Activated naive CD4-positive, alpha-beta T cell treated with anti-CD3 and anti-CD28 coated beads for 36 hours (primary cell): ENCODE results near the gene CST1. TPM values are rescaled to one million over a fixed set of nuclear protein-coding genes. Genes with fewer than 3 reads are reported as not detected.
"Not testable (repeated sequence)": the region's sequence is repeated elsewhere in the genome, so short reads cannot be mapped to it uniquely, and the experiment has no call there.

Experiments
- CTCF ChIA-PET: fragments of 350-600 bp; sonication (Branson Sonifier 250); formaldehyde crosslinking; loops from one replicate; lab custom pipeline; 2021; ENCODE audit warnings: antibody characterized with exemption; lab: Charles Lee
- DNase-seq: peaks from one replicate; pipeline ENCODE4 v3.0.0-alpha.2; 2020
- H3K27ac Mint-ChIP-seq: one replicate; pipeline ENCODE4 v1.8.0; 2021; ENCODE audit warnings: mild to moderate bottlenecking, mixed read lengths
- H3K27me3 Mint-ChIP-seq: one replicate; pipeline ENCODE4 v1.8.0; 2021; ENCODE audit warnings: low read depth, mixed read lengths
- H3K36me3 Mint-ChIP-seq: one replicate; pipeline ENCODE4 v1.8.0; 2021; ENCODE audit warnings: low read depth, mixed read lengths
- H3K4me1 Mint-ChIP-seq: one replicate; pipeline ENCODE4 v1.8.0; 2021; ENCODE audit warnings: low read depth, mixed read lengths
- H3K4me3 Mint-ChIP-seq: one replicate; pipeline ENCODE4 v1.8.0; 2021; ENCODE audit warnings: mild to moderate bottlenecking, moderate library complexity, mixed read lengths
- H3K9me3 Mint-ChIP-seq: one replicate; pipeline ENCODE4 v1.8.0; 2021; ENCODE audit warnings: mixed read lengths
- intact Hi-C: fragments of 100-400 bp; cut with micrococcal nuclease; formaldehyde crosslinking; loops from one replicate; pipeline ENCODE4 v1.15.1; 2023
- total RNA-seq, 2 experiments: library from RNA; stranded (reverse); gene quantifications; one replicate each; pipeline ENCODE4 v1.2.3, GENCODE V29; 2021

Gene CST1
- total RNA-seq, 2 experiments from 2014 or later: not detected

GRCh38 chr20:23773127-23773526, 22.4 kb upstream of the CST1 start:
- H3K9me3 Mint-ChIP-seq: no peaks in the 10 kb centered on the region
- H3K27me3 Mint-ChIP-seq: peaks cover 16% of the 10 kb centered on the region
- no peaks in the 10 kb centered on the region for H3K36me3 Mint-ChIP-seq
- H3K27ac Mint-ChIP-seq: no peak overlapping the region
- no peak for DNase-seq
- CTCF ChIA-PET: no interaction called here
- H3K4me3 Mint-ChIP-seq: no peak overlapping the region
- intact Hi-C loops: no loop called here
- no peaks in the 10 kb centered on the region for H3K4me1 Mint-ChIP-seq

GRCh38 chr20:23772074-23772473, 21.3 kb upstream of the CST1 start:
- no peaks in the 10 kb centered on the region for H3K4me1 Mint-ChIP-seq

GRCh38 chr20:23770384-23770783, 19.6 kb upstream of the CST1 start:
- intact Hi-C loops: no loop called here
- Mint-ChIP-seq H3K36me3 (no peaks in the 10 kb centered on the region), H3K27ac (no peak overlapping the region), H3K27me3 (peaks cover 13% of the 10 kb centered on the region), H3K4me3 (no peak overlapping the region), H3K9me3 (no peaks in the 10 kb centered on the region), H3K4me1 (no peaks in the 10 kb centered on the region)
- CTCF ChIA-PET: no interaction called here
- no peak for DNase-seq

More at GRCh38 chr20:23772074-23772473, 21.3 kb upstream of the CST1 start:
- DNase-seq: no peak
- intact Hi-C loops: no loop called here
- Mint-ChIP-seq H3K9me3 (no peaks in the 10 kb centered on the region), H3K36me3 (no peaks in the 10 kb centered on the region), H3K27ac (no peak overlapping the region), H3K4me3 (no peak overlapping the region), H3K27me3 (peaks cover 15% of the 10 kb centered on the region)
- CTCF ChIA-PET: no interaction called here

GRCh38 chr20:23768520-23768919, 17.8 kb upstream of the CST1 start:
- H3K27me3 Mint-ChIP-seq, H3K4me1 Mint-ChIP-seq, DNase-seq, intact Hi-C loops, H3K27ac Mint-ChIP-seq, H3K4me3 Mint-ChIP-seq, H3K9me3 Mint-ChIP-seq, CTCF ChIA-PET, H3K36me3 Mint-ChIP-seq: not testable (repeated sequence)

- CTCF ChIA-PET: no interaction called here
- no peak overlapping the region for H3K4me3 Mint-ChIP-seq
- no peak overlapping the region for H3K27ac Mint-ChIP-seq
- H3K9me3 Mint-ChIP-seq: no peaks in the 10 kb centered on the region
- no peaks in the 10 kb centered on the region for H3K36me3 Mint-ChIP-seq
- DNase-seq: no peak
- no peaks in the 10 kb centered on the region for H3K4me1 Mint-ChIP-seq
- intact Hi-C loops: no loop called here
- H3K27me3 Mint-ChIP-seq: peaks cover 3% of the 10 kb centered on the region
These were observed 15.8 kb upstream of the CST1 start for GRCh38 chr20:23766531-23766930.

GRCh38 chr20:23765578-23765977, 14.8 kb upstream of the CST1 start:
- CTCF ChIA-PET: no interaction called here
- Mint-ChIP-seq H3K4me1 (no peaks in the 10 kb centered on the region), H3K4me3 (no peak overlapping the region), H3K27me3 (peaks cover 7% of the 10 kb centered on the region), H3K9me3 (no peaks in the 10 kb centered on the region), H3K36me3 (no peaks in the 10 kb centered on the region), H3K27ac (no peak overlapping the region)
- DNase-seq: no peak
- intact Hi-C loops: no loop called here

GRCh38 chr20:23764630-23765029, 13.9 kb upstream of the CST1 start:
- H3K4me3 Mint-ChIP-seq, DNase-seq, H3K36me3 Mint-ChIP-seq, H3K27ac Mint-ChIP-seq, H3K4me1 Mint-ChIP-seq, H3K9me3 Mint-ChIP-seq, H3K27me3 Mint-ChIP-seq, CTCF ChIA-PET, intact Hi-C loops: not testable (repeated sequence)

GRCh38 chr20:23763345-23763744, 12.6 kb upstream of the CST1 start:
- Mint-ChIP-seq H3K4me1 (no peaks in the 10 kb centered on the region), H3K4me3 (no peak overlapping the region), H3K36me3 (no peaks in the 10 kb centered on the region), H3K27me3 (peaks cover 7% of the 10 kb centered on the region), H3K9me3 (no peaks in the 10 kb centered on the region), H3K27ac (no peak overlapping the region)
- DNase-seq: no peak
- CTCF ChIA-PET: no interaction called here
- intact Hi-C loops: no loop called here

GRCh38 chr20:23759306-23759940, 8.7 kb upstream of the CST1 start:
- no peaks in the 10 kb centered on the region for H3K36me3 Mint-ChIP-seq
- CTCF ChIA-PET: no interaction called here

GRCh38 chr20:23756792-23757191, 6.1 kb upstream of the CST1 start:
- H3K36me3 Mint-ChIP-seq, intact Hi-C loops, H3K27ac Mint-ChIP-seq, H3K4me3 Mint-ChIP-seq, DNase-seq, H3K4me1 Mint-ChIP-seq, H3K9me3 Mint-ChIP-seq, CTCF ChIA-PET: not testable (repeated sequence)
- peaks cover 15% of the 10 kb centered on the region for H3K27me3 Mint-ChIP-seq

More at GRCh38 chr20:23759306-23759940, 8.7 kb upstream of the CST1 start:
- Mint-ChIP-seq H3K4me1 (no peaks in the 10 kb centered on the region), H3K27ac (no peak overlapping the region), H3K9me3 (no peaks in the 10 kb centered on the region), H3K4me3 (no peak overlapping the region), H3K27me3 (peaks cover 16% of the 10 kb centered on the region)
- DNase-seq: no peak
- intact Hi-C loops: no loop called here

GRCh38 chr20:23755131-23755611, 4.4 kb upstream of the CST1 start:
- H3K27me3 Mint-ChIP-seq: peaks cover 13% of the 10 kb centered on the region
- H3K27ac Mint-ChIP-seq, CTCF ChIA-PET, intact Hi-C loops, H3K9me3 Mint-ChIP-seq, H3K4me1 Mint-ChIP-seq, H3K4me3 Mint-ChIP-seq, H3K36me3 Mint-ChIP-seq, DNase-seq: not testable (repeated sequence)

GRCh38 chr20:23754731-23755130, 4.0 kb upstream of the CST1 start:
- H3K36me3 Mint-ChIP-seq: no peaks in the 10 kb centered on the region
- H3K4me3 Mint-ChIP-seq: no peak overlapping the region
- H3K27ac Mint-ChIP-seq: no peak overlapping the region
- DNase-seq: no peak
- intact Hi-C loops: no loop called here
- peaks cover 13% of the 10 kb centered on the region for H3K27me3 Mint-ChIP-seq
- no peaks in the 10 kb centered on the region for H3K9me3 Mint-ChIP-seq
- CTCF ChIA-PET: no interaction called here
- no peaks in the 10 kb centered on the region for H3K4me1 Mint-ChIP-seq

- no peaks in the 10 kb centered on the region for H3K36me3 Mint-ChIP-seq
- H3K27ac Mint-ChIP-seq: no peak overlapping the region
- no peaks in the 10 kb centered on the region for H3K4me1 Mint-ChIP-seq
- H3K9me3 Mint-ChIP-seq: no peaks in the 10 kb centered on the region
- intact Hi-C loops: no loop called here
- H3K27me3 Mint-ChIP-seq: peaks cover 18% of the 10 kb centered on the region
- CTCF ChIA-PET: no interaction called here
- no peak for DNase-seq
- H3K4me3 Mint-ChIP-seq: no peak overlapping the region
These were observed 2.9 kb upstream of the CST1 start for GRCh38 chr20:23753589-23753988.
